ENCODE data around the gene RUBCN. TPM values are rescaled to one million over a fixed set of nuclear protein-coding genes. Genes with fewer than 3 reads are reported as not detected.

Gene RUBCN
- total and polyA plus RNA-seq, 9 of the 15 experiments (the other 6 are each of a cell fraction or from before 2014, with no cell fraction given) = 8.4 to 24.0 (median 11.9) TPM

GRCh38 chr3:197701841-197702240 lies 34.9 kb downstream of the RUBCN start:
- in situ Hi-C loops (cut with MboI) = no loop called here
- H3K9me1 ChIP-seq (ENCODE audit: control insufficient read depth, insufficient read depth, low read length) = no peaks in the 10 kb centered on the region
- BruUV-seq (replicated peaks) = no TSS peak
- intact Hi-C loops (cut with micrococcal nuclease) = no loop called here
- H2AFZ ChIP-seq (ENCODE audit: low read depth, low read length) = no peak overlapping the region
- H3K4me3 ChIP-seq = no peak overlapping the region
- ATAC-seq (no peak), FAIRE-seq (no peak), DNase-seq (ENCODE audit: extremely low read depth in 1 of 4, low spot score in 3 of 4) (no peak)
- H3K27me3 ChIP-seq (ENCODE audit: control insufficient read depth in 2 of 2, insufficient read depth in 2 of 2, low read length in 2 of 2) = no peaks in the 10 kb centered on the region
- no peaks in the 10 kb centered on the region for H3K9me3 ChIP-seq (replicated peaks; ENCODE audit: control insufficient read depth, insufficient read depth, low read depth, low read length)
- no peak overlapping the region for H3K4me2 ChIP-seq (ENCODE audit: insufficient read depth, low read length)
- H3K9ac ChIP-seq (ENCODE audit: insufficient read depth in 1 of 2, low read depth in 2 of 2, low read length in 2 of 2) = no peak overlapping the region
- peaks cover 66% of the 10 kb centered on the region; the same call in 2 of the 3 replicates for H3K36me3 ChIP-seq (ENCODE audit: control insufficient read depth, insufficient read depth, low read length)
- H3K79me2 ChIP-seq (ENCODE audit: control insufficient read depth, insufficient read depth, low read length) = no peaks in the 10 kb centered on the region
- ChIA-PET POLR2A (interaction anchor here (0.6 kb wide), 1 partner anchor 16 kb away, joined by 3 read pairs; no protein-coding TSS in a partner anchor), CTCF (ENCODE audit: low intra/inter-chr PET ratio) (no interaction called here)
- H3K4me1 ChIP-seq (replicated peaks in 1 of 2; ENCODE audit: control insufficient read depth in 2 of 2, insufficient read depth in 2 of 2, low read length in 2 of 2) = peaks cover 0 to 6% of the 10 kb centered on the region in 2 experiments; a peak in 2 of 5 replicates
- H4K20me1 ChIP-seq (replicated peaks; ENCODE audit: control insufficient read depth, insufficient read depth, low read length) = no peaks in the 10 kb centered on the region; the same call in 1 of the 2 replicates
- TF ChIP-seq BMI1 (IDR thresholded peaks at IDR 0.05; ENCODE audit: low read length) (no peak), ZNF316 (IDR thresholded peaks at IDR 0.05) (peak; percentile 14; the same call in 1 of the 2 replicates)
- 93% methylated on average over 4 of the region's 4 CpGs for WGBS (ENCODE audit: insufficient coverage, low coverage, missing lambda C conversion rate)
- no peak overlapping the region for H3K27ac ChIP-seq (ENCODE audit: extremely low read depth, low read depth, low read length)

- no peak overlapping the region for H3K4me3 ChIP-seq
- no peaks in the 10 kb centered on the region for H3K27me3 ChIP-seq (ENCODE audit: control insufficient read depth in 2 of 2, insufficient read depth in 2 of 2, low read length in 2 of 2)
- peaks cover 76% of the 10 kb centered on the region; the same call in 2 of the 3 replicates for H3K36me3 ChIP-seq (ENCODE audit: control insufficient read depth, insufficient read depth, low read length)
- H3K9me3 ChIP-seq (replicated peaks; ENCODE audit: control insufficient read depth, insufficient read depth, low read depth, low read length) = no peaks in the 10 kb centered on the region
- POLR2A ChIA-PET = no interaction called here
- no peak overlapping the region for H3K4me2 ChIP-seq (ENCODE audit: insufficient read depth, low read length)
- CTCF ChIA-PET (ENCODE audit: low intra/inter-chr PET ratio) = no interaction called here
- no peaks in the 10 kb centered on the region for H3K79me2 ChIP-seq (ENCODE audit: control insufficient read depth, insufficient read depth, low read length)
- H2AFZ ChIP-seq (ENCODE audit: low read depth, low read length) = no peak overlapping the region
- no peak for DNase-seq (ENCODE audit: extremely low read depth in 1 of 4, low spot score in 3 of 4)
- no TSS peak for BruUV-seq (replicated peaks)
- intact Hi-C loops (cut with micrococcal nuclease) (no loop called here), in situ Hi-C loops (cut with MboI) (no loop called here)
- ATAC-seq = no peak
- 77% methylated on average over 9 of the region's 9 CpGs for WGBS (ENCODE audit: insufficient coverage, low coverage, missing lambda C conversion rate)
- no peaks in the 10 kb centered on the region for H3K9me1 ChIP-seq (ENCODE audit: control insufficient read depth, insufficient read depth, low read length)
- H3K9ac ChIP-seq (ENCODE audit: insufficient read depth in 1 of 2, low read depth in 2 of 2, low read length in 2 of 2) = peak overlapping the region in 1 of 2 experiments; percentile 47; a peak in 1 of 4 replicates
- no peaks in the 10 kb centered on the region; the same call in 1 of the 2 replicates for H4K20me1 ChIP-seq (replicated peaks; ENCODE audit: control insufficient read depth, insufficient read depth, low read length)
- no peak for FAIRE-seq
- peaks cover 0 to 6% of the 10 kb centered on the region in 2 experiments; a peak in 2 of 5 replicates for H3K4me1 ChIP-seq (replicated peaks in 1 of 2; ENCODE audit: control insufficient read depth in 2 of 2, insufficient read depth in 2 of 2, low read length in 2 of 2)
- H3K27ac ChIP-seq (ENCODE audit: extremely low read depth, low read depth, low read length) = no peak overlapping the region
- TF ChIP-seq ZNF197 (CRISPR knock-in tag; IDR thresholded peaks at IDR 0.05; ENCODE audit: low read depth) (no peak), FOXA3 (CRISPR knock-in tag; conservative IDR thresholded peaks at IDR 0.05 in 1 of 2, IDR thresholded peaks at IDR 0.05 in 1 of 2) (no peak), EP400 (IDR thresholded peaks at IDR 0.05) (no peak), JUN (IDR thresholded peaks at IDR 0.05; ENCODE audit: borderline replicate concordance, low read depth, low read length) (no peak), JUN (CRISPR knock-in tag; IDR thresholded peaks at IDR 0.05; ENCODE audit: borderline replicate concordance) (no peak), PHF20 (IDR thresholded peaks at IDR 0.05; ENCODE audit: partially characterized antibody) (no peak), TCFL5 (CRISPR knock-in tag; conservative IDR thresholded peaks at IDR 0.05) (no peak), XRCC5 (IDR thresholded peaks at IDR 0.05; ENCODE audit: low read depth, low read length) (no peak), ZNF583 (CRISPR knock-in tag; IDR thresholded peaks at IDR 0.05) (no peak), ZNF395 (CRISPR knock-in tag; IDR thresholded peaks at IDR 0.05) (no peak)
These were observed 36.6 kb downstream of the RUBCN start for GRCh38 chr3:197700095-197700494.
